Measurements from ENCODE around the gene ST6GALNAC1.

Gene ST6GALNAC1

GRCh38 chr17:76650504-76650903 lies 6.9 kb upstream of the ST6GALNAC1 start:
- H3K27ac ChIP-seq = no peak overlapping the region
- TF ChIP-seq ZFX (IDR thresholded peaks at IDR 0.05) = no peak
- TF ChIP-seq CTCF (conservative IDR thresholded peaks at IDR 0.05) = no peak

- H3K27ac ChIP-seq = no peak overlapping the region
- TF ChIP-seq CTCF (conservative IDR thresholded peaks at IDR 0.05) (no peak), ZFX (IDR thresholded peaks at IDR 0.05) (no peak)
Observed at GRCh38 chr17:76646712-76647111, 3.2 kb upstream of the ST6GALNAC1 start.

GRCh38 chr17:76645481-76645880 lies 1.9 kb upstream of the ST6GALNAC1 start:
- peak overlapping the region; percentile 97 for H3K27ac ChIP-seq
- no peak for TF ChIP-seq CTCF (conservative IDR thresholded peaks at IDR 0.05)
- TF ChIP-seq ZFX (IDR thresholded peaks at IDR 0.05) = no peak

GRCh38 chr17:76644995-76645394 lies 1.4 kb upstream of the ST6GALNAC1 start:
- TF ChIP-seq CTCF (conservative IDR thresholded peaks at IDR 0.05) (no peak), ZFX (IDR thresholded peaks at IDR 0.05) (no peak)
- peak overlapping the region; percentile 97 for H3K27ac ChIP-seq

- peak overlapping the region; percentile 97 for H3K27ac ChIP-seq
- TF ChIP-seq ZFX (IDR thresholded peaks at IDR 0.05) (no peak), CTCF (conservative IDR thresholded peaks at IDR 0.05) (no peak)
Observed at GRCh38 chr17:76642994-76643393, 563 bp downstream of the ST6GALNAC1 start.

GRCh38 chr17:76642032-76642561 lies 1.5 kb downstream of the ST6GALNAC1 start:
- peak overlapping the region; percentile 97 for H3K27ac ChIP-seq
- TF ChIP-seq ZFX (IDR thresholded peaks at IDR 0.05) (no peak), CTCF (conservative IDR thresholded peaks at IDR 0.05) (no peak)

- no peak overlapping the region for H3K27ac ChIP-seq
Observed at GRCh38 chr17:76641501-76641900, 2.1 kb downstream of the ST6GALNAC1 start.

More at GRCh38 chr17:76641501-76641900, 2.1 kb downstream of the ST6GALNAC1 start:
- no peak for TF ChIP-seq ZFX (IDR thresholded peaks at IDR 0.05)
- no peak for TF ChIP-seq CTCF (conservative IDR thresholded peaks at IDR 0.05)

Measured in C4-2B (cell line).